H9 (cell line): ENCODE measurements around the gene TRIM28. TPM values are rescaled to one million over a fixed set of nuclear protein-coding genes. Genes with fewer than 3 reads are reported as not detected.
A peak's percentile ranks its signal among the peaks of the same experiment; 100 is the strongest.

Experiments
- DNase-seq: peaks from one replicate; pipeline ENCODE4 v3.0.0-alpha.2; 2017
- H2AFZ ChIP-seq: one replicate; pipeline ENCODE4 v1.6.1; 2013; ENCODE audit warnings: mild to moderate bottlenecking, low read length, control low read depth, moderate library complexity
- H2AK5ac ChIP-seq: 2 replicates; pipeline ENCODE4 v1.6.1; 2013; ENCODE audit warnings: low read length, control low read depth, mixed read lengths; ENCODE audit not compliant: insufficient read length
- H2BK120ac ChIP-seq: one replicate; pipeline ENCODE4 v1.6.1; 2013; ENCODE audit warnings: low read depth, mild to moderate bottlenecking, low read length, control low read depth, inconsistent platforms; ENCODE audit not compliant: poor library complexity, severe bottlenecking
- H2BK12ac ChIP-seq: 2 replicates; pipeline ENCODE4 v1.6.1; 2013; ENCODE audit warnings: low read length, control low read depth, mixed read lengths, low read depth; ENCODE audit not compliant: insufficient read length
- H2BK15ac ChIP-seq: 2 replicates; pipeline ENCODE4 v1.6.1; 2013; ENCODE audit warnings: low read depth, low read length, control low read depth
- H2BK20ac ChIP-seq: one replicate; pipeline ENCODE4 v1.6.1; 2013; ENCODE audit warnings: low read depth, mild to moderate bottlenecking, low read length, control low read depth, inconsistent platforms; ENCODE audit not compliant: poor library complexity, severe bottlenecking
- H2BK5ac ChIP-seq: 2 replicates; pipeline ENCODE4 v1.6.1; 2013; ENCODE audit warnings: low read length, control low read depth, mixed read lengths; ENCODE audit not compliant: insufficient read length
- H3K14ac ChIP-seq: 2 replicates; pipeline ENCODE4 v1.6.1; 2013; ENCODE audit warnings: low read length, control low read depth; ENCODE audit not compliant: insufficient read depth
- H3K18ac ChIP-seq: 2 replicates; pipeline ENCODE4 v1.6.1; 2013; ENCODE audit warnings: low read depth, mild to moderate bottlenecking, mixed read lengths, low read length, control low read depth; ENCODE audit not compliant: insufficient read length
- H3K23ac ChIP-seq: 2 replicates; pipeline ENCODE4 v1.6.1; 2013; ENCODE audit warnings: low read length, control low read depth, mixed read lengths, low read depth; ENCODE audit not compliant: insufficient read length
- H3K23me2 ChIP-seq: 2 replicates; pipeline ENCODE4 v1.6.1; 2013; ENCODE audit warnings: low read depth, mild to moderate bottlenecking, mixed read lengths, low read length, control low read depth; ENCODE audit not compliant: insufficient read length, poor library complexity, severe bottlenecking
- H3K27ac ChIP-seq: 2 replicates; pipeline ENCODE4 v1.5.1; 2013; ENCODE audit warnings: low read length, control low read depth, mixed read lengths, low read depth; ENCODE audit not compliant: insufficient read length
- H3K27me3 ChIP-seq: 2 replicates; pipeline ENCODE4 v1.6.1; 2013; ENCODE audit warnings: low read length, control low read depth, inconsistent platforms; ENCODE audit not compliant: insufficient read depth
- H3K4ac ChIP-seq: 2 replicates; pipeline ENCODE4 v1.6.1; 2013; ENCODE audit warnings: low read depth, mild to moderate bottlenecking, control low read depth, inconsistent platforms, low read length, moderate library complexity
- H3K4me1 ChIP-seq: 2 replicates; pipeline ENCODE4 v1.6.1; 2013; ENCODE audit warnings: low read length, control low read depth, inconsistent platforms; ENCODE audit not compliant: insufficient read depth
- H3K4me2 ChIP-seq: 2 replicates; pipeline ENCODE4 v1.6.1; 2013; ENCODE audit warnings: low read length, control low read depth, mixed read lengths; ENCODE audit not compliant: insufficient read length, insufficient read depth
- H3K56ac ChIP-seq: 2 replicates; pipeline ENCODE4 v1.6.1; 2013; ENCODE audit warnings: low read depth, mild to moderate bottlenecking, mixed read lengths, low read length, control low read depth; ENCODE audit not compliant: insufficient read length
- H3K79me1 ChIP-seq: 2 replicates; pipeline ENCODE4 v1.6.1; 2013; ENCODE audit warnings: low read depth, mild to moderate bottlenecking, moderate library complexity, low read length, control low read depth, inconsistent platforms; ENCODE audit not compliant: insufficient read depth, poor library complexity, severe bottlenecking
- H3K79me2 ChIP-seq: 2 replicates; pipeline ENCODE4 v1.6.1; 2013; ENCODE audit warnings: low read length, control low read depth, inconsistent platforms; ENCODE audit not compliant: insufficient read depth
- H3K9ac ChIP-seq: 2 replicates; pipeline ENCODE4 v1.6.1; 2013; ENCODE audit warnings: low read length, control low read depth, mixed read lengths; ENCODE audit not compliant: insufficient read length; ENCODE audit errors: extremely low read depth
- H3K9me3 ChIP-seq: one replicate; pipeline ENCODE4 v1.6.1; 2013; ENCODE audit warnings: low read depth, low read length, inconsistent platforms; ENCODE audit not compliant: control insufficient read depth
- H3T11ph ChIP-seq: one replicate; pipeline ENCODE4 v1.6.1; 2013; ENCODE audit warnings: mild to moderate bottlenecking, low read length, control low read depth, inconsistent platforms
- H4K20me1 ChIP-seq: one replicate; pipeline ENCODE4 v1.6.1; 2013; ENCODE audit not compliant: control insufficient read depth, insufficient read length, insufficient read depth
- H4K5ac ChIP-seq: 2 replicates; pipeline ENCODE4 v1.6.1; 2013; ENCODE audit warnings: low read depth, mild to moderate bottlenecking, mixed read lengths, low read length, control low read depth; ENCODE audit not compliant: insufficient read length
- H4K8ac ChIP-seq: replicated peaks from 2 replicates; pipeline ENCODE4 v1.6.1; 2013; ENCODE audit warnings: low read length, control low read depth, mixed read lengths, low read depth; ENCODE audit not compliant: insufficient read length
- H4K91ac ChIP-seq: 2 replicates; pipeline ENCODE4 v1.6.1; 2013; ENCODE audit warnings: low read depth, mild to moderate bottlenecking, moderate library complexity, mixed read lengths, low read length, control low read depth; ENCODE audit not compliant: insufficient read length
- H3K27ac Mint-ChIP-seq, 3 experiments: 2 replicates in 2 of 3; 3 replicates in 1 of 3; pipeline ENCODE4 v1.8.0; 2020 to 2021; ENCODE audit warnings: mixed read lengths in 3 of 3, mild to moderate bottlenecking in 1 of 3, moderate library complexity in 1 of 3
- H3K27me3 Mint-ChIP-seq: 2 replicates; pipeline ENCODE4 v1.8.0; 2021; ENCODE audit warnings: low read depth, mild to moderate bottlenecking, moderate library complexity, mixed read lengths
- H3K36me3 Mint-ChIP-seq, 3 experiments: 2 replicates in 2 of 3; 3 replicates in 1 of 3; pipeline ENCODE4 v1.8.0; 2020 to 2021; ENCODE audit warnings: low read depth in 3 of 3, mixed read lengths in 3 of 3; ENCODE audit not compliant: insufficient read depth in 1 of 3
- H3K4me1 Mint-ChIP-seq, 2 experiments: 2 replicates each; pipeline ENCODE4 v1.8.0; 2020; ENCODE audit warnings: mixed read lengths in 2 of 2
- H3K4me3 Mint-ChIP-seq, 2 experiments: 2 replicates in 1 of 2; 3 replicates in 1 of 2; pipeline ENCODE4 v1.8.0; 2020 to 2021; ENCODE audit warnings: mild to moderate bottlenecking in 2 of 2, mixed read lengths in 2 of 2, moderate library complexity in 1 of 2
- H3K9me3 Mint-ChIP-seq, 2 experiments: 2 replicates in 1 of 2; 3 replicates in 1 of 2; pipeline ENCODE4 v1.8.0; 2020; ENCODE audit warnings: mild to moderate bottlenecking in 2 of 2, mixed read lengths in 2 of 2, moderate library complexity in 1 of 2
- WGBS: extraction: QIAGEN DNeasy Blood & Tissue Kit; methylation state at CpG from one replicate; pipeline ENCODE4 v1.1.7; 2013; ENCODE audit warnings: missing lambda C conversion rate, low lambda C conversion rate, mixed read lengths; ENCODE audit not compliant: insufficient read length; ENCODE audit errors: extremely low coverage; 5-methylcytosine and 5-hydroxymethylcytosine counted together
- total RNA-seq: library from RNA; stranded (reverse); gene quantifications from 2 replicates; pipeline ENCODE4 v1.2.1, GENCODE V29; 2021
- TF ChIP-seq, protein P1 (sequence below): fragments of 200-600 bp; sonication (generic); conservative IDR thresholded peaks from 3 replicates; pipeline ENCODE4 v1.8.0; 2021; ENCODE audit warnings: antibody characterized with exemption, mild to moderate bottlenecking

Gene TRIM28
- total RNA-seq, 1 experiment from 2014 or later: 1,084 TPM

- Histone ChIP-seq H2AK5ac (no peak overlapping the region), H3K27ac (no peak overlapping the region), H3K4ac (no peak overlapping the region), H4K8ac (no peak overlapping the region), H4K91ac (no peak overlapping the region), H2BK12ac (no peak overlapping the region), H4K5ac (no peak overlapping the region), H3K79me1 (no peaks in the 10 kb centered on the region), H4K20me1 (no peaks in the 10 kb centered on the region), H2BK120ac (no peak overlapping the region), H2BK15ac (no peak overlapping the region), H3T11ph (no peak overlapping the region), H3K4me1 (no peaks in the 10 kb centered on the region), H3K9me3 (no peaks in the 10 kb centered on the region), H3K79me2 (no peaks in the 10 kb centered on the region), H3K23ac (no peak overlapping the region), H2BK5ac (no peak overlapping the region), H2AFZ (no peak overlapping the region), H3K27me3 (no peaks in the 10 kb centered on the region), H3K9ac (no peak overlapping the region), H3K14ac (no peak overlapping the region), H3K23me2 (no peaks in the 10 kb centered on the region), H2BK20ac (no peak overlapping the region), H3K18ac (no peak overlapping the region), H3K56ac (no peak overlapping the region), H3K4me2 (no peak overlapping the region)
- Mint-ChIP-seq H3K27me3 (no peaks in the 10 kb centered on the region), H3K4me3 (no peak overlapping the region), H3K36me3 (peaks cover 13 to 19% (median 14%) of the 10 kb centered on the region in 3 experiments), H3K27ac (no peak overlapping the region; a peak in 1 of 7 replicates), H3K4me1 (peaks cover 6 to 9% of the 10 kb centered on the region in 2 experiments), H3K9me3 (no peaks in the 10 kb centered on the region)
- WGBS: no CpG with 5 or more reads among the region's 9 CpGs
- TF ChIP-seq, protein P1, sequence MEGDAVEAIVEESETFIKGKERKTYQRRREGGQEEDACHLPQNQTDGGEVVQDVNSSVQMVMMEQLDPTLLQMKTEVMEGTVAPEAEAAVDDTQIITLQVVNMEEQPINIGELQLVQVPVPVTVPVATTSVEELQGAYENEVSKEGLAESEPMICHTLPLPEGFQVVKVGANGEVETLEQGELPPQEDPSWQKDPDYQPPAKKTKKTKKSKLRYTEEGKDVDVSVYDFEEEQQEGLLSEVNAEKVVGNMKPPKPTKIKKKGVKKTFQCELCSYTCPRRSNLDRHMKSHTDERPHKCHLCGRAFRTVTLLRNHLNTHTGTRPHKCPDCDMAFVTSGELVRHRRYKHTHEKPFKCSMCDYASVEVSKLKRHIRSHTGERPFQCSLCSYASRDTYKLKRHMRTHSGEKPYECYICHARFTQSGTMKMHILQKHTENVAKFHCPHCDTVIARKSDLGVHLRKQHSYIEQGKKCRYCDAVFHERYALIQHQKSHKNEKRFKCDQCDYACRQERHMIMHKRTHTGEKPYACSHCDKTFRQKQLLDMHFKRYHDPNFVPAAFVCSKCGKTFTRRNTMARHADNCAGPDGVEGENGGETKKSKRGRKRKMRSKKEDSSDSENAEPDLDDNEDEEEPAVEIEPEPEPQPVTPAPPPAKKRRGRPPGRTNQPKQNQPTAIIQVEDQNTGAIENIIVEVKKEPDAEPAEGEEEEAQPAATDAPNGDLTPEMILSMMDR: no peak
- peak; percentile 8 for DNase-seq
Observed at GRCh38 chr19:58584498-58585441, 40.9 kb downstream of the TRIM28 start.
